ENCODE measurements around the gene BRINP3.

Gene BRINP3

GRCh38 chr1:190102757-190103326, 374.8 kb downstream of the BRINP3 start:
- no peak for TF ChIP-seq CTCF (conservative IDR thresholded peaks at IDR 0.05; ENCODE audit: low read depth)
- H3K27ac ChIP-seq: no peak overlapping the region
- CTCF ChIA-PET: no interaction called here
- DNase-seq (ENCODE audit: low spot score): no peak
- POLR2A ChIA-PET (ENCODE audit: low non-redundant PET): no interaction called here

GRCh38 chr1:190101756-190102155, 375.9 kb downstream of the BRINP3 start:
- DNase-seq (ENCODE audit: low spot score): no peak
- POLR2A ChIA-PET (ENCODE audit: low non-redundant PET): no interaction called here
- CTCF ChIA-PET: no interaction called here
- no peak overlapping the region for H3K27ac ChIP-seq
- TF ChIP-seq CTCF (conservative IDR thresholded peaks at IDR 0.05; ENCODE audit: low read depth): no peak

- CTCF ChIA-PET: interaction anchor here (0.6 to 0.8 kb wide), 2 partner anchors 34 to 58 kb away, joined by 3 to 5 read pairs; no protein-coding TSS in a partner anchor
- TF ChIP-seq CTCF (conservative IDR thresholded peaks at IDR 0.05; ENCODE audit: low read depth): no peak
These were observed 378.9 kb downstream of the BRINP3 start for GRCh38 chr1:190098756-190099155.

GRCh38 chr1:190098107-190098506, 379.6 kb downstream of the BRINP3 start:
- TF ChIP-seq CTCF (conservative IDR thresholded peaks at IDR 0.05; ENCODE audit: low read depth): no peak
- no peak for DNase-seq (ENCODE audit: low spot score)
- H3K27ac ChIP-seq: no peak overlapping the region
- POLR2A ChIA-PET (ENCODE audit: low non-redundant PET): no interaction called here
- CTCF ChIA-PET: no interaction called here

More at GRCh38 chr1:190098756-190099155, 378.9 kb downstream of the BRINP3 start:
- no peak overlapping the region for H3K27ac ChIP-seq
- no peak for DNase-seq (ENCODE audit: low spot score)
- POLR2A ChIA-PET (ENCODE audit: low non-redundant PET): no interaction called here

- CTCF ChIA-PET: no interaction called here
- DNase-seq (ENCODE audit: low spot score): no peak
- no peak overlapping the region for H3K27ac ChIP-seq
- no peak for TF ChIP-seq CTCF (conservative IDR thresholded peaks at IDR 0.05; ENCODE audit: low read depth)
- POLR2A ChIA-PET (ENCODE audit: low non-redundant PET): no interaction called here
These were observed 382.1 kb downstream of the BRINP3 start for GRCh38 chr1:190095596-190095995.

- H3K27ac ChIP-seq: no peak overlapping the region
- TF ChIP-seq CTCF (conservative IDR thresholded peaks at IDR 0.05; ENCODE audit: low read depth): no peak
- ChIA-PET CTCF (interaction anchor here (0.5 to 1.1 kb wide), 3 partner anchors 9 to 220 kb away, joined by 4 to 8 read pairs (median 5); no protein-coding TSS in a partner anchor), POLR2A (ENCODE audit: low non-redundant PET) (no interaction called here)
- DNase-seq (ENCODE audit: low spot score): no peak
These were observed 393.1 kb downstream of the BRINP3 start for GRCh38 chr1:190084552-190084951.
